SK-N-SH treated with all-trans-retinoic acid at 6 μM for 48 hours (cell line): ENCODE measurements around the gene KRTCAP2.

Source experiments
- ATAC-seq: fragments of 200-7000 bp; cut with Tn5 transposase; 3 replicates; pipeline ENCODE4 v1.9.1; 2020; ENCODE audit warnings: mild to moderate bottlenecking, moderate library complexity
- ARNTL ChIP-seq: fragments of 450-650 bp; formaldehyde crosslinking; IDR thresholded peaks from 2 replicates; pipeline ENCODE4 v1.5.0; 2020; ENCODE audit warnings: low read depth, mild to moderate bottlenecking, moderate library complexity, borderline replicate concordance
- BACH2 ChIP-seq: fragments of 250-450 bp; sonication (Bioruptor Pico); IDR thresholded peaks from 2 replicates; pipeline ENCODE4 v1.9.0; 2021; ENCODE audit warnings: mild to moderate bottlenecking, borderline replicate concordance
- CREB5 ChIP-seq: fragments of 250-450 bp; sonication (Bioruptor Pico); IDR thresholded peaks from 2 replicates; pipeline ENCODE4 v1.5.1; 2020; ENCODE audit warnings: low read depth, mild to moderate bottlenecking, moderate library complexity
- CSDC2 ChIP-seq: fragments of 250-450 bp; sonication (Bioruptor Pico); IDR thresholded peaks from 2 replicates; pipeline ENCODE4 v1.5.0; 2020; ENCODE audit warnings: mild to moderate bottlenecking, moderate library complexity
- CSRNP3 ChIP-seq: fragments of 250-450 bp; sonication (Bioruptor Pico); IDR thresholded peaks from 2 replicates; pipeline ENCODE4 v1.5.1; 2021; ENCODE audit warnings: mild to moderate bottlenecking, moderate library complexity
- ESRRG ChIP-seq: fragments of 250-450 bp; sonication (Bioruptor Pico); IDR thresholded peaks from 2 replicates; pipeline ENCODE4 v1.6.1; 2021; ENCODE audit warnings: mild to moderate bottlenecking
- GLIS3 ChIP-seq: fragments of 250-450 bp; sonication (Bioruptor Pico); IDR thresholded peaks from 2 replicates; pipeline ENCODE4 v1.5.0; 2020; ENCODE audit warnings: mild to moderate bottlenecking, moderate library complexity
- ISL1 ChIP-seq: fragments of 250-450 bp; sonication (Bioruptor Pico); IDR thresholded peaks from 2 replicates; pipeline ENCODE4 v2.1.2; 2022; ENCODE audit warnings: mild to moderate bottlenecking, moderate library complexity
- OSR1 ChIP-seq: fragments of 250-450 bp; sonication (Bioruptor Pico); IDR thresholded peaks from 2 replicates; pipeline ENCODE4 v1.8.0; 2022; ENCODE audit warnings: moderate library complexity, mild to moderate bottlenecking, inconsistent platforms
- PATZ1 ChIP-seq: fragments of 250-450 bp; sonication (Bioruptor Pico); IDR thresholded peaks from 2 replicates; pipeline ENCODE4 v1.8.0; 2020; ENCODE audit warnings: mild to moderate bottlenecking, moderate library complexity, borderline replicate concordance
- POU6F1 ChIP-seq: fragments of 250-450 bp; sonication (Bioruptor Pico); IDR thresholded peaks from 2 replicates; pipeline ENCODE4 v1.8.0; 2021; ENCODE audit warnings: low read depth, mild to moderate bottlenecking, moderate library complexity, borderline replicate concordance
- PPARA ChIP-seq: fragments of 250-450 bp; sonication (Bioruptor Pico); IDR thresholded peaks from 2 replicates; pipeline ENCODE4 v1.5.0; 2020; ENCODE audit warnings: mild to moderate bottlenecking, borderline replicate concordance
- SNAI2 ChIP-seq: fragments of 250-450 bp; sonication (Bioruptor Pico); IDR thresholded peaks from 2 replicates; pipeline ENCODE4 v1.5.0; 2020; ENCODE audit warnings: mild to moderate bottlenecking, moderate library complexity
- TCF4 ChIP-seq: fragments of 250-450 bp; sonication (Bioruptor Pico); IDR thresholded peaks from 2 replicates; pipeline ENCODE4 v1.8.0; 2021; ENCODE audit warnings: mild to moderate bottlenecking, moderate library complexity, borderline replicate concordance
- TOX ChIP-seq: fragments of 250-450 bp; sonication (Bioruptor Pico); IDR thresholded peaks from 2 replicates; pipeline ENCODE4 v1.8.0; 2021; ENCODE audit warnings: mild to moderate bottlenecking, moderate library complexity, borderline replicate concordance
- TSHZ2 ChIP-seq: fragments of 250-450 bp; sonication (Bioruptor Pico); IDR thresholded peaks from 2 replicates; pipeline ENCODE4 v1.5.0; 2020; ENCODE audit warnings: mild to moderate bottlenecking, moderate library complexity
- ZFP3 ChIP-seq: fragments of 250-450 bp; sonication (Bioruptor Pico); IDR thresholded peaks from 2 replicates; pipeline ENCODE4 v1.5.0; 2020; ENCODE audit warnings: mild to moderate bottlenecking, moderate library complexity
- ZNF70 ChIP-seq: fragments of 450-650 bp; formaldehyde crosslinking; IDR thresholded peaks from 2 replicates; pipeline ENCODE4 v1.5.0; 2020; ENCODE audit warnings: mild to moderate bottlenecking, moderate library complexity
- ZNF8 ChIP-seq: fragments of 450-650 bp; formaldehyde crosslinking; IDR thresholded peaks from 2 replicates; pipeline ENCODE4 v1.5.0; 2020; ENCODE audit warnings: mild to moderate bottlenecking, moderate library complexity

Gene KRTCAP2

GRCh38 chr1:155199792-155200191 lies 26.7 kb upstream of the KRTCAP2 start:
- TF ChIP-seq PATZ1 (CRISPR knock-in tag) (no peak), BACH2 (CRISPR knock-in tag) (no peak), CREB5 (CRISPR knock-in tag) (no peak), OSR1 (CRISPR knock-in tag) (no peak), ISL1 (CRISPR knock-in tag) (no peak), TCF4 (CRISPR knock-in tag) (no peak), ESRRG (CRISPR knock-in tag) (no peak), ZNF8 (CRISPR knock-in tag) (no peak), GLIS3 (CRISPR knock-in tag) (no peak), ZFP3 (CRISPR knock-in tag) (no peak), CSRNP3 (CRISPR knock-in tag) (no peak)
- no peak for ATAC-seq

GRCh38 chr1:155198547-155198906 lies 25.4 kb upstream of the KRTCAP2 start:
- TF ChIP-seq PATZ1 (CRISPR knock-in tag) (no peak), ISL1 (CRISPR knock-in tag) (no peak)
- no peak for ATAC-seq

- ATAC-seq, result no peak
- TF ChIP-seq CSDC2 (CRISPR knock-in tag), result no peak
- no peak for TF ChIP-seq TOX
- no peak for TF ChIP-seq ARNTL (CRISPR knock-in tag)
- no peak for TF ChIP-seq GLIS3 (CRISPR knock-in tag)
- TF ChIP-seq TSHZ2 (CRISPR knock-in tag), result no peak
- TF ChIP-seq ZNF70 (CRISPR knock-in tag), result no peak
- no peak for TF ChIP-seq SNAI2 (CRISPR knock-in tag)
- TF ChIP-seq PPARA (CRISPR knock-in tag), result no peak
- no peak for TF ChIP-seq TCF4 (CRISPR knock-in tag)
- no peak for TF ChIP-seq ESRRG (CRISPR knock-in tag)
- no peak for TF ChIP-seq CSRNP3 (CRISPR knock-in tag)
- no peak for TF ChIP-seq POU6F1 (CRISPR knock-in tag)
- no peak for TF ChIP-seq BACH2 (CRISPR knock-in tag)
- no peak for TF ChIP-seq ZFP3 (CRISPR knock-in tag)
These were observed 24.9 kb upstream of the KRTCAP2 start for GRCh38 chr1:155197901-155198546.
